Stimulated activated CD4-positive, alpha-beta T cell treated with anti-CD3 and anti-CD28 coated beads, TNF-alpha, amount 100 ng/mL, for 48 hours (primary cell): ENCODE results near the gene PCSK5.
"Not testable (repeated sequence)": the region's sequence is repeated elsewhere in the genome, so short reads cannot be mapped to it uniquely, and the experiment has no call there.

Experiments
- DNase-seq, 3 donors: peaks; one replicate each; pipeline ENCODE4 v3.0.0-alpha.2; 2020; ENCODE audit warnings: low read depth in 3 of 3

Gene PCSK5

DNA sequence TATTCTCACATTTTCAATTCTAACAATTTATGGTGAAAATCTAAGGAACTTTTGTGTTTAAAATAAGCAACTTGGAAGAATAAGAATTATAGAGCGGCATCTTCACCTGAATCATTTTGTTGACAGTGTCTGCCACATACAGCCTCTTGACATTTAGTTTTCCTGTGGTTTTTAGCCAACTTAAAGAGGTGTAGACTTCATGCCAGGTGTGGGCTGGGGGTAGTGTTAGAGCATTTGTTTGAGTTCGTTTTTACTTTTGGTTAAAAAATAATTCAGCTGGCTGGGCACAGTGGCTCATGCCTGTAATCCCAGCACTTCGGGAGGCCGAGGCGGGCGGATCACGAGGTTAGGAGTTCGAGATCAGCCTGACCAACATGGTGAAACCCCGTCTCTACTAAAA, 72.8 kb downstream of the PCSK5 start:
- DNase-seq: not testable (repeated sequence)

- DNase-seq: no peak
These were observed 74.0 kb downstream of the PCSK5 start for GRCh38 chr9:75964427-75964826.

GRCh38 chr9:75965231-75965630, 74.8 kb downstream of the PCSK5 start:
- DNase-seq: no peak

DNA sequence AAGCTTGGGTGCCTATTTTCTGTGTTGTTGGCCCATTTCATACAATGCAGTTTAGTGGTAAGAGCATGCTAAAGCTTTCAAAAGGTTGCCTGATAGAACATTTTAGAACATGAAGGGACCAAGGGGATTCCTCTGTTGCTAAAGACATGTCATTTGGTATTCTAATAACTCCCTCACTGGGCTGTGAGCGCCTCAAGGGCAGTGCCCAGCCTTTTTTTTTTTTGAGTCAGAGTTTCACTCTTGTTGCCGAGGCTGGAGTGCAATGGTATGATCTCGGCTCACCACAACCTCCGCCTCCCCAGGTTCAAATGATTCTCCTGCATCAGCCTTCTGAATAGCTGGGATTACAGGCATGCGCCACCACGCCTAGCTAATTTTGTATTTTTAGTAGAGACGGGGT, 77.1 kb downstream of the PCSK5 start:
- no peak for DNase-seq

GRCh38 chr9:75974016-75974766, 83.7 kb downstream of the PCSK5 start:
- DNase-seq: no peak

DNA sequence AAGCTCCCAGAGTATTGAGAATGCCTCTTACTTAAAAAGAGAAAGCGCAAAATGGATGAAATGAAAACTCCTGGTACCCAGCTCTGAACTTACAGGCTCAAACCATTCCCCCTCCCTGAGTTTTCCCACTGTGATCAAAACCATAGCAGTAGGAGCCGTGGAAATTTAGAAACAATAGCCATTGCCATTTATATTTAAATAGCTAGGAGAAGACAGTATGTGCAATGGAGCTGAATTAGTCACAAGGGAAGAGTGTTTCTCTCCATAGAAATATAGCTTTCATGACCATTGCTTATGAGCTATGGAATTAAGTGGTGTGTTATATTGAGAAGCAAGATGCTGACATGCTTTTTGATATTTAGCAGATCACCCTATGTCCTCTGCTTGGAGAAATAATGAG, 84.6 kb downstream of the PCSK5 start:
- no peak for DNase-seq

DNA sequence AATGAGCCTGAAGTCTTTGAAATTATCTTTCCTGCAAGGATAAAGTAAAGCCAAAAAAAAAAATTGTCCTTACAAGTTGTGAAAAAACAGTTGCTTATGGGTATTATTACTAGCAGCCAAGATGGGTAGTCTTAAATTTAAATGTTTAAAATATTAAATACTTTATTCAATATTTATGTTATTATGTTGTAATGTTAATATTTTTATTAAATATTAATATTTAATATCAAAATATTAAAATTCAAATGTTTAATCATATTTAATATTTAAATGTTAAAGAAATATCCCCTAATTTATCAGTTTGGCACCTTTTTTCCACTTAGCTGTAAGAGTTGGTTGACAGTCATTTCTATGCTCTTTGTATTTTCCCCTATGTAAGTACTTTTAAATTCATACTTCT, 86.1 kb downstream of the PCSK5 start:
- no peak for DNase-seq

DNA sequence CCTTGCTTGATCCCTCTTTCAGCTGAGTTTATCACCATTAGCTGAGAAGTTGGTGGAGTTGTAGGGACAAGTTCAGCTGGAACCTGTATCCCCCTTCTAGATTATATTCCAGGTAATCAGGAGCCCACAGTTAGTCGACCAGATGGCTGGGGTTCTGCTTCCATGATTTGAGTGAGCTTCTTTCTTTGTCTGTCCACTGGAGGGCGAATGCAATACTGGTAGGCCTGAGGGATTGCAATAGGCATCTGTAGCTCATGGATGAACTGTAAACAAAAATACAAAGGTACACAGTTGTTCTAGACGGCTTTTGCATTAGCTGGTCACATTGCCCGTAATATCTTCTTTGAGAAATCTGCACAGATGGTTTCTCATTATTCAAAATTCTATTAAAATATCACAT, 88.9 kb downstream of the PCSK5 start:
- DNase-seq: no peak

DNA sequence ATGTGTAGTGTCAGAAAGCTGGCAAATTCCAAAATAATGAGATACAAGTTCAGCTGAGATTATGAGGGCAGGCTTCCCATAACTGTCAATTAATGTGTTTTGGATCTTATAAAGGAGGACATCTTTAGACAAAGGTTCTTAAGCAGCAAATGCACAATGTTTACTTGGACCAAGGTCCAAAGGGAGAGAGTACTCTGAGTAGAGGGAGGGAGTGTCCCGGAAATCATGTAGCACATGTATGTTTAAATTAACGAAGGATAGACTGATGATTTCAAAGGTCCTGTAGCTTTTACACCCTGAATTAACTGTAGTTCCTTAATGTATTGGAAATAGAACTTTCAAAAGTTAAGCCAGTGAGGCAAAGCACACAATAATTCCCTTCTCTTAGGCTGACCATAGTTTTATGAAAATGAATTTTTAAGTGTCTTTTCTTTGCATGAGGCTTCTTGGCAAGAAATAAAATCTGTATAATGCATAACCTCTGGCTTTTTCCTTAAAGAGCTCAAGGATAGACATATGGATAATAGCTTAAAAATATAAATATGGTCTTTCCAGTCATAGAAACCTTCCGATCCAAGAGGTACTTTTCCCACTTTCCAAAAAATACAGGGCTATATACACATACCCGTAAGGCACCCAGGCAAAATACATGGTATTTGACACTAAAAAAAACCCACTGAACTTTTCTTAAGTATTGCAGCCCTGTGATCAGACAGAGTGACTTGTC, 93.0 kb downstream of the PCSK5 start:
- DNase-seq: no peak

DNA sequence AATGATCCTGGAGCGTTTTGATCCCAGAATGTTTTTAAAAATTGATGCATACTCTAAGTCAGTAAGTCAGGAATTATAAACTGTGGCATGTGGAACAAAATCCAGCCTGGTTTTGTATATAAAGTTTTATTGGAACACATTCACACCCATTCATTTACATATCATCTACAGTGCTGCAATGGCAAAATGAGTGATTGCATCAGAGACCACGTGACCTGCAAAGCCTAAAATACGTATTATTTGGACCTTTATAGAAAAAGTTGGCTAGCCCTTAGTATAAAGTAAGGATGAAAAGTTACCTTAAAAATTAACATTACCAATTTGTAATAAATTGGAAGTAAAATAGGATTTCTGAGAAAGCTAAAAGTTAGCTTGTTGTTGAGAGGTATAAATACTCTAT, 95.0 kb downstream of the PCSK5 start:
- DNase-seq: no peak

DNA sequence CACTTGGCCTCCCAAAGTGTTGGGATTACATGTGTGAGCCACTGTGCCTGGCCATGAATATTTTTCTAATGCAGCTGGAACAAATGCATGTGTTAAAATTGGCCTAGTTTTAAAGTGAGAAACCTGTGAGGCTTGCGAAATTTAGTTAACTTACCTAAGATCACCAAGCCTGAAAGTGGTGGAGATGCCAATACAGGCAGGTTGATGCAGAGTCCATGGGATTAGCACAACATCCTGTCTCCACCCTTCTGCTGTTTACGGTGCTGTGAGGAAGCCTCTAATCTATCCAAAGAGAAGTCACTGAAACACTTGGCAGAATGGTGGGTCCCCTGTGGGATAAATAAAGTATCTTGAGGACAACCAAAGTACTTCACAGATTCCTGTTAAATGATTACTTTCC, 98.2 kb downstream of the PCSK5 start:
- no peak for DNase-seq

DNA sequence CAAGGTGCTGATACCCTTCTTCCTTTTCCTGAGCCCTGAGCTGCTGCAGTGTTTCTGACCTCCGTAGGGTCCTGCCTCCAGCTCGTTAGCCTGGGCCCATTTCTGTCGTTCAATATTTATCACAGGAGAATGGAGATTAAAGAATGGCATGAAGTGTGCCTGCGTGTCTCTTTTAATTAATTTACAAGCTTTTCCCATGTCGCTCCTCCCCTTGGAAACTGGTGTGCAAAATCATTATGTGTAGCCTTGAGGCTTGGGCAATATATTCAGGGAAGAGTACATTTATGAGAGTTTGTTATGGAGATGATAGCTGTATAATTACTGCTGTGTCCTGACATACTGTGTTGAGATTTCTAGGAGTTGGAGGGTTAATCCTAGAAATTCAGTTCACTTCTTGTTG, 99.7 kb downstream of the PCSK5 start:
- DNase-seq: no peak

DNA sequence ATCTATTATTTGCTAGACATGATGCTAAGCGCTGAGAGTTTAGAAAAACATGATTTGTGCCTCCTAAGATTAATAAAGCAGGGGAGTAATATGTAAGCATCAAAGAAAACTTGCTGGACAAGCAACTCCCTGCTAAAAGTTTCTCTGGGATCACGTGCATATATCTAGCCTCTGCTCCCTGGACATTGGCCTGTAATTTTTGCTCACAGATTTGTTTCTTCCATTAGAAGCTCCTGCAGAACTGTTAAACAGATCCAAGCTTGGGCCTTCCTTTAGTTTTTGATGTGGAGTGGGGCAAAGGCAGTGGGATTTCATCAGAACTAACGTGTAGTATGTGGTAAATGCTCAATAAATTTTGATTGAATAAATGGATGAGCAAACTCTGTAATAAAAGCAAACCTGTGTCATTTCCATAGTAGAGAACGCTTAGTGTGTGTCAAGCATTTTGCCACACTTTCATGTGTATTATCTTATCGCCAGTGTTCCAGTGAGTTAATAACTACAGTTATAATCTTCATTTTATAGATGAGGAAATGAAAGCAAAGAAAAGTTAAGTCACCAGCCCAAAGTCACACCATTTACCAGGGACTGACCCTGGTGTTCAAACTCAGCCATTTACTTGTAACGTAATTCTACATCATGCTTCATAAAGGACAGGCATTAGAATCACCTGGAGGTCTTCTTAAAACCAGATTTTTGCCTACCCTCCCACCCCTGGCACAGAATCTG, 100.3 kb downstream of the PCSK5 start:
- no peak for DNase-seq

DNA sequence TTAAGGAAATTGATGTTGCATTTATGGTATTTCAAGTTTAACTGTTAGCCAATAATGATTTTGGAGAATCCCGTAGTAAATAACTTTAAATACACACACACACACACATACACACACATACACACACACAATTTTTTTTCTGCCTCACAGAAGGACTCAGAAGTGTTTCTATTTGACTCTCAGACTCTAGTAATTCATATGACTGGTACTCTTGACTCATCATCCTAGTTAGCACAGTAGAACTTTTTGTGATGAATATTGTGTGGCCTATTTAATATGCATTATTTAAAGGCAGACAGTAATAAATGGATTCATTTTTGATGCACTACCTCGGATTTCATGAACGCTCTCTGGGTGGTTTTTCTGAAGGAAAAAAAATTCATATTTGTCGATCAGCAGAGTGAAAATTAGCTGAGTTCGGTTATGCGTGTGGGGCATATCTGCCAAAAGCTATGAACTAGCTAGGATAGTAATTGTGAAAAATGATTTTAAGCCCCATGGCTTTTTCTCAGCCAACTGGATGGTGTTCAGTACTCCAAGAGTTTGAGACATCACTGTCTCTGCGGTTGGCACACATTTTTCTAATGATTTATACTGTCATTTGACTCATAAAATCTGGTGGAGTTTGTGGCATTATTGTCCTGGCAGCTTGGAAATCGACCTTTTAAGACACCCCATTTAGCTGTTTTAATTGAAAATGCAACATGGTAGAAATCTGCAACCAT, 102.2 kb downstream of the PCSK5 start:
- no peak for DNase-seq

DNA sequence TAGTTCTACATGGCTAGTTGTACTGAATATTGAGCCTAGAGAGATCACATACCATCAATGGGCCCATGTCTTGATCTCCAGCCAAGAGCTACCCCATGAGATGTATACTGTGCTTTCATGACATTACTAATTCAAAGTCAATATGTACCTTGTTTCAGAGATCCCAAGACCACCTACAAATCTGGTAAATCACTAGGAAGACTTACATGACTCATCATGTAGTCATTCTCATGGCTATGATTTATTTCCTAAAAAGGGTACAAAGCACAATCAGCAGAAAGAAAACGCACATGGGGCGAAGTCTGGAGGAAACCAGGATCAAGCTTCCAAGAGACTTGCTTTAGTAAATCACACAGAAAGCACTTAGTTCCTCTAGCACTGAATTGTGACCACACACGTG, 103.0 kb downstream of the PCSK5 start:
- DNase-seq: no peak

DNA sequence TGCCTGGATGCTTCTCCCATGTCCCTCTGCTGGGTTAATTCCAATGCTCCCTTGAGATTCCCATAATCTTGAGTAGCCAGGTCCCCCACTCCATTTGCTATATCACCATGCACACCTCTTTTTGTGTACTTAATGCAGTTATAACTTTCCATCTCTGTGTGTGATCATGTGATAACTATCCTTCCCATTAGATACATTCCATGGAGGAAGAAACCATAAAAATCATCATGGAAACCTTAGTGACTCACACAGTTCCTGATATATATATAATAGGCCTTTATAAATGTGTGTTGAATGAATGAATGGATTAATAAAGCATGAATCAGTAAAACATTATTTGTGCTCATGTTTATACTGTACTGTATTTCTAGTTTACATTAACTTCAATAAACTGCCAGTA, 104.6 kb downstream of the PCSK5 start:
- DNase-seq: no peak

DNA sequence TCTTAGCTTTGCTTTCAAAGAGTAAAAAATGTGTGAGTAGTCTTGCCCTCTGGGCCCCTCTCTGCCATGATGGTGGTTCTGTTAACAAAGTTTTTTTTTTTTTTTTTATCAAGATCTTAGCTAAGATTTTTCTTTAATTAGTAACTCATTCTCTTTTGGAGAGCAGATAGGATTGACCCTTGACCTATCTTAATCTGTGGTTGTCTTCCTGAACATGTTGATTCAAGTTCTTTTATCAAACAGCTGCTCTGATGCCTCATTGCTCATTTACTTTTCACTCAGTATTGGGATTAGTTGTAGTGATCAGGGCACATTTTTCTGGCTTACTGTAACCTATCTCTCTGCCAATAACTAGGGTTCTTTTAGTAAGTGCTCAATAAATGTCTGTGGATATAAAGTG, 106.3 kb downstream of the PCSK5 start:
- no peak for DNase-seq

DNA sequence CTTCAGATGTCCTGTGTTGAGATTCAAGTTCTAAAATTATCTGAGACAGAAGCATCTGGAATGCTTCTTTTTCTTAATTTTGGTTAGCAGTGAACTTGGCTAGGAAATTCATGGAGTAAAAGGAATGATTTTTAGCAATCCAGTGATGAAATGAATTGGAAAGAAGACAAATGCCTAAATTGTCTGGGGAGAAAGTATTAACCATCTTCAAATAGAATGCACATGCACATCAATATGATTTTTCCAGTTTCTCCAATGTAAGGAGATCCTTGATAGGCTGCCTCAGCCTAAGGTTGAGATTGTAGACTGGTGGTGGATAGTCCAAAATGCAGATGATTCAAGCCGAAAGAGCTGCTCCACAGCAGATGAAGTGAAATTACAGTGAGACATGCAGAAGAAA, 106.7 kb downstream of the PCSK5 start:
- no peak for DNase-seq

DNA sequence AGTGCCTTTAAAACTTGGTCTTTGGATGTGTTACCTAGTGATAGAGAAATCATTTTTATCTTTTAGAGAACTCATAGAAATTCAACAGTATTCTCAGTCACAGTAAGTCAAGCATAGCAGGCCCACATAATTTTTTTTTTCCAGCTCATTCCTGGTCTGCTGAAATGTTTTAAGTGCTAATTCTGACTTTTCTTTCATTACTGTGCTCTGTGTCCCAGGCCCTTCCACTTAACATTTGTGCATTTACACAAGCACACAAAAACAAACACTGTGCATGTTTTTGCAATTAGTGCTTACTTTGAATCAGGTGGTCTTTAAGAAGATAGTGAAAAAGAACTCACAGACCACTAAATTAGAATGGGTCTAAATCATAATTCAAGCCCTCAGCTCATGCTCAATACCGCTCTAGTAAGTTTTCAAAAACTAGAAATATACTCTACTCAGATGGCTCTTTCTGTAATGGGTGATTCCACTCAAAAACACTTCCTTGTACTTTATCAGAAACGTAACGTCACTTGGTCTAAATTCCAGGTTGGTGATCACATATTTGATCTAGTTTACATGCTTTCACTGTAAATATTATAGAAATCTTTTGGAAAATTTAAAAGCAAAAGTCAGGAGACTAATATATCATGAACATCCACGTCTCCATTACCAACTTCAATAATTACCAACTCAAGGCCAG, 107.8 kb downstream of the PCSK5 start:
- no peak for DNase-seq

DNA sequence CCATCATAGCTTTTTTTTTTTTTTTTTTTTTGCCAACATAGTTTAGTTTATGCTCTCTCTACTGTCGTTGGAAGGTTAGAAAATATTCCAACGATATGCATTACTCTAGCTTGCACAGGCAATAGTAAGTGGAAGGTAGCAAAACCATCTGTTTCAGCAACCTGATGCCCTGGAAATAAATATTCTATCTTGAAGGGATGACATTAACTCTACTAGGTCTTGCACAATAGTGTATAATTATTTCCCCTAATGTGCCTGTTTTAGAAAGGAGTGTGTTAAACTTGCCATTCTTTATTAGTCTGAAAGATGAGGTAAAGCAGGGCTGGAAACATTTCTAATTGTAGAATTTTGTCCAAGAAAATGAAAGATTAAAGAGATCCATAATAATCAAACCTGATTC, 111.0 kb downstream of the PCSK5 start:
- no peak for DNase-seq

- DNase-seq: no peak
These were observed 112.6 kb downstream of the PCSK5 start for GRCh38 chr9:76003041-76003440.

GRCh38 chr9:76004526-76004925, 114.1 kb downstream of the PCSK5 start:
- DNase-seq: no peak
